ENCODE data around the gene HSF2.
"Not testable (repeated sequence)": the region's sequence is repeated elsewhere in the genome, so short reads cannot be mapped to it uniquely, and the experiment has no call there.

DNA sequence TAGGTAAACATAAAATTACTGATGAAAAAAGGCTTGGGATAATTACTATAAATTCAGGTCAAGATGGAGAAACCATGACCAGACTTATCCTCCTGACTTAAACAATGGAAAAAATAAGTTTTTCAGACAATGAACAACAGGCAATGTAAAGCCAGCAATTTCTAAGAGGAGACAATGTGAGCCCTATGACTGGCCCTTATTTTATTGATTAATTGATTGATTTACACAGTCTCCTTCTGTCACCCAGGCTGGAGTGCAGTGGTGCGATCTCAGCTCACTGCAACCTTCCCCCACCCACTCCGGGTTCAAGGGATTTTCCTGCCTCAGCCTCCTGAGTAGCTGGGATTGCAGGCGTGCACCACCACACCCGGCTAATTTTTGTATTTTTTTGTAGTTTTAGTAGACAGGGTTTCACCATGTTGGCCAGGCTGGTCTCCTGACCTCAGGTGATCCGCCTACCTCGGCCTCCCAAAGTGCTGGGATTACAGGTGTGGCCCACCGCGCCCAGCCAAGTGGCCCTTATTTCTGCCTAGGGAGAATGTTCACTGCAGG is 60.5 kb downstream of the HSF2 start:
- not testable (repeated sequence) for TF ChIP-seq ZKSCAN8 (CRISPR knock-in tag; IDR thresholded peaks at IDR 0.05; ENCODE audit: borderline replicate concordance); NR2F1 (CRISPR knock-in tag; IDR thresholded peaks at IDR 0.05); ZNF7 (CRISPR knock-in tag; IDR thresholded peaks at IDR 0.05); SUZ12 (IDR thresholded peaks at IDR 0.05; ENCODE audit: low read depth, low read length)
- TF ChIP-seq, protein P1, sequence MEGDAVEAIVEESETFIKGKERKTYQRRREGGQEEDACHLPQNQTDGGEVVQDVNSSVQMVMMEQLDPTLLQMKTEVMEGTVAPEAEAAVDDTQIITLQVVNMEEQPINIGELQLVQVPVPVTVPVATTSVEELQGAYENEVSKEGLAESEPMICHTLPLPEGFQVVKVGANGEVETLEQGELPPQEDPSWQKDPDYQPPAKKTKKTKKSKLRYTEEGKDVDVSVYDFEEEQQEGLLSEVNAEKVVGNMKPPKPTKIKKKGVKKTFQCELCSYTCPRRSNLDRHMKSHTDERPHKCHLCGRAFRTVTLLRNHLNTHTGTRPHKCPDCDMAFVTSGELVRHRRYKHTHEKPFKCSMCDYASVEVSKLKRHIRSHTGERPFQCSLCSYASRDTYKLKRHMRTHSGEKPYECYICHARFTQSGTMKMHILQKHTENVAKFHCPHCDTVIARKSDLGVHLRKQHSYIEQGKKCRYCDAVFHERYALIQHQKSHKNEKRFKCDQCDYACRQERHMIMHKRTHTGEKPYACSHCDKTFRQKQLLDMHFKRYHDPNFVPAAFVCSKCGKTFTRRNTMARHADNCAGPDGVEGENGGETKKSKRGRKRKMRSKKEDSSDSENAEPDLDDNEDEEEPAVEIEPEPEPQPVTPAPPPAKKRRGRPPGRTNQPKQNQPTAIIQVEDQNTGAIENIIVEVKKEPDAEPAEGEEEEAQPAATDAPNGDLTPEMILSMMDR (CRISPR knock-in tag; IDR thresholded peaks at IDR 0.05) = not testable (repeated sequence)
